WTC11 (cell line): ENCODE results near the gene PBRM1. TPM values are rescaled to one million over a fixed set of nuclear protein-coding genes. Genes with fewer than 3 reads are reported as not detected.

ENCODE experiments used
- ATAC-seq: fragments of 200-7000 bp; cut with Tn5 transposase; 2 replicates; pipeline ENCODE4 v1.10.0; 2021; ENCODE audit warnings: mild to moderate bottlenecking, moderate library complexity
- CTCF ChIA-PET: fragments of 300-600 bp; sonication (Branson Sonifier 250); formaldehyde crosslinking; loops from one replicate; lab custom pipeline; 2021; ENCODE audit warnings: antibody characterized with exemption; lab: Charles Lee
- POLR2A ChIA-PET: fragments of 350-600 bp; sonication (Branson Sonifier 250); formaldehyde crosslinking; loops from one replicate; lab custom pipeline; 2021; ENCODE audit warnings: antibody characterized with exemption; lab: Charles Lee
- DNase-seq: peaks from one replicate; pipeline ENCODE4 v3.0.0; 2021; ENCODE audit warnings: low spot score
- H3K27ac Mint-ChIP-seq: 2 replicates; pipeline ENCODE4 v1.8.0; 2021; ENCODE audit warnings: mixed read lengths
- H3K27me3 Mint-ChIP-seq: 2 replicates; pipeline ENCODE4 v1.8.0; 2021; ENCODE audit warnings: low read depth, mild to moderate bottlenecking, moderate library complexity, mixed read lengths
- H3K36me3 Mint-ChIP-seq: 2 replicates; pipeline ENCODE4 v1.8.0; 2021; ENCODE audit warnings: mixed read lengths
- H3K4me1 Mint-ChIP-seq: 2 replicates; pipeline ENCODE4 v1.8.0; 2022; ENCODE audit warnings: mixed read lengths
- H3K4me3 Mint-ChIP-seq: 2 replicates; pipeline ENCODE4 v1.8.0; 2021; ENCODE audit warnings: mild to moderate bottlenecking, moderate library complexity, mixed read lengths
- H3K9me3 Mint-ChIP-seq: 2 replicates; pipeline ENCODE4 v1.8.0; 2021; ENCODE audit warnings: mixed read lengths
- AFF4 ChIP-seq: sonication (generic); formaldehyde crosslinking; IDR thresholded peaks from 2 replicates; pipeline ENCODE4 v1.8.1; 2023; ENCODE audit warnings: mild to moderate bottlenecking, missing genetic modification reagents, borderline replicate concordance
- ATF1 ChIP-seq: sonication (generic); formaldehyde crosslinking; IDR thresholded peaks from 2 replicates; pipeline ENCODE4 v1.8.1; 2023; ENCODE audit warnings: mild to moderate bottlenecking, moderate library complexity, missing genetic modification reagents
- CREM ChIP-seq: sonication (generic); formaldehyde crosslinking; IDR thresholded peaks from 2 replicates; pipeline ENCODE4 v1.8.1; 2022; ENCODE audit warnings: mild to moderate bottlenecking, missing genetic modification reagents, moderate library complexity
- E2F1 ChIP-seq: sonication (generic); formaldehyde crosslinking; IDR thresholded peaks from 2 replicates; pipeline ENCODE4 v1.8.0; 2022; ENCODE audit warnings: mild to moderate bottlenecking, missing genetic modification reagents
- ELF4 ChIP-seq: sonication (generic); formaldehyde crosslinking; IDR thresholded peaks from 2 replicates; pipeline ENCODE4 v1.8.1; 2022; ENCODE audit warnings: low read depth, mild to moderate bottlenecking, moderate library complexity, missing genetic modification reagents
- HMGA2 ChIP-seq: fragments of 250-450 bp; sonication (Bioruptor Pico); IDR thresholded peaks from 2 replicates; pipeline ENCODE4 v1.4.0; 2021; ENCODE audit warnings: mild to moderate bottlenecking, moderate library complexity
- MXD4 ChIP-seq: fragments of 250-450 bp; sonication (Bioruptor Pico); IDR thresholded peaks from 2 replicates; pipeline ENCODE4 v1.8.0; 2021; ENCODE audit warnings: mild to moderate bottlenecking, moderate library complexity, borderline replicate concordance
- NFE2L1 ChIP-seq: sonication (generic); formaldehyde crosslinking; IDR thresholded peaks from 2 replicates; pipeline ENCODE4 v1.8.1; 2023; ENCODE audit warnings: missing genetic modification reagents
- OVOL2 ChIP-seq: fragments of 250-450 bp; sonication (Bioruptor Pico); IDR thresholded peaks from 2 replicates; pipeline ENCODE4 v1.9.0; 2021; ENCODE audit warnings: mild to moderate bottlenecking, borderline replicate concordance
- RELA ChIP-seq: sonication (generic); formaldehyde crosslinking; IDR thresholded peaks from 2 replicates; pipeline ENCODE4 v1.8.1; 2022; ENCODE audit warnings: missing genetic modification reagents, mild to moderate bottlenecking, borderline replicate concordance
- SMAD3 ChIP-seq: sonication (generic); formaldehyde crosslinking; IDR thresholded peaks from 2 replicates; pipeline ENCODE4 v1.8.0; 2022; ENCODE audit warnings: missing genetic modification reagents, mild to moderate bottlenecking, borderline replicate concordance
- SMAD4 ChIP-seq: sonication (generic); formaldehyde crosslinking; IDR thresholded peaks from 2 replicates; pipeline ENCODE4 v1.8.0; 2022; ENCODE audit warnings: mild to moderate bottlenecking, missing genetic modification reagents
- TEAD4 ChIP-seq: sonication (generic); formaldehyde crosslinking; IDR thresholded peaks from 2 replicates; pipeline ENCODE4 v1.8.0; 2022; ENCODE audit warnings: mild to moderate bottlenecking, missing genetic modification reagents
- TP53 ChIP-seq: sonication (generic); formaldehyde crosslinking; IDR thresholded peaks from 2 replicates; pipeline ENCODE4 v1.8.1; 2023; ENCODE audit warnings: mild to moderate bottlenecking, missing genetic modification reagents
- ZNF219 ChIP-seq: sonication (generic); formaldehyde crosslinking; IDR thresholded peaks from 2 replicates; pipeline ENCODE4 v1.8.0; 2023; ENCODE audit warnings: missing genetic modification reagents, mild to moderate bottlenecking, borderline replicate concordance
- ZNF232 ChIP-seq: sonication (generic); formaldehyde crosslinking; IDR thresholded peaks from 2 replicates; pipeline ENCODE4 v1.8.0; 2022; ENCODE audit warnings: mild to moderate bottlenecking, missing genetic modification reagents
- total RNA-seq: library from RNA; stranded (reverse); gene quantifications from 3 replicates; pipeline ENCODE4 v1.2.3, GENCODE V29; 2021
- TF ChIP-seq, protein P1 (sequence below): sonication (generic); formaldehyde crosslinking; IDR thresholded peaks from 2 replicates; pipeline ENCODE4 v1.8.1; 2022; ENCODE audit warnings: missing genetic modification reagents, borderline replicate concordance
- TF ChIP-seq, protein P2 (sequence below): fragments of 200-600 bp; IDR thresholded peaks from 2 replicates; pipeline ENCODE4 v1.8.0; 2022; ENCODE audit warnings: antibody characterized with exemption
- TF ChIP-seq, protein P3 (sequence below): fragments of 250-450 bp; sonication (Bioruptor Pico); IDR thresholded peaks from 2 replicates; pipeline ENCODE4 v2.1.2; 2022; ENCODE audit warnings: mild to moderate bottlenecking, moderate library complexity
- TF ChIP-seq, protein P4 (sequence below): sonication (generic); formaldehyde crosslinking; IDR thresholded peaks from 2 replicates; pipeline ENCODE4 v1.8.1; 2022; ENCODE audit warnings: low read depth, missing genetic modification reagents, borderline replicate concordance

PBRM1 gene
- total RNA-seq, 1 experiment from 2014 or later: 48.8 TPM

GRCh38 chr3:52650439-52650838 is 35.3 kb downstream of the PBRM1 start (continued):
- no peak for TF ChIP-seq E2F1 (CRISPR knock-in tag)
- TF ChIP-seq NFE2L1: no peak

- Mint-ChIP-seq H3K9me3 (no peaks in the 10 kb centered on the region), H3K36me3 (peaks cover 36% of the 10 kb centered on the region), H3K4me3 (no peak overlapping the region), H3K4me1 (no peaks in the 10 kb centered on the region), H3K27ac (no peak overlapping the region), H3K27me3 (no peaks in the 10 kb centered on the region)
- DNase-seq: no peak
- ChIA-PET CTCF (no interaction called here), POLR2A (no interaction called here)
- ATAC-seq: no peak
- TF ChIP-seq, protein P1, sequence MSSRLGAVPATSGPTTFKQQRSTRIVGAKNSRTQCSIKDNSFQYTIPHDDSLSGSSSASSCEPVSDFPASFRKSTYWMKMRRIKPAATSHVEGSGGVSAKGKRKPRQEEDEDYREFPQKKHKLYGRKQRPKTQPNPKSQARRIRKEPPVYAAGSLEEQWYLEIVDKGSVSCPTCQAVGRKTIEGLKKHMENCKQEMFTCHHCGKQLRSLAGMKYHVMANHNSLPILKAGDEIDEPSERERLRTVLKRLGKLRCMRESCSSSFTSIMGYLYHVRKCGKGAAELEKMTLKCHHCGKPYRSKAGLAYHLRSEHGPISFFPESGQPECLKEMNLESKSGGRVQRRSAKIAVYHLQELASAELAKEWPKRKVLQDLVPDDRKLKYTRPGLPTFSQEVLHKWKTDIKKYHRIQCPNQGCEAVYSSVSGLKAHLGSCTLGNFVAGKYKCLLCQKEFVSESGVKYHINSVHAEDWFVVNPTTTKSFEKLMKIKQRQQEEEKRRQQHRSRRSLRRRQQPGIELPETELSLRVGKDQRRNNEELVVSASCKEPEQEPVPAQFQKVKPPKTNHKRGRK (CRISPR knock-in tag): no peak
- TF ChIP-seq HMGA2 (CRISPR knock-in tag): no peak
- TF ChIP-seq CREM (CRISPR knock-in tag): no peak
- TF ChIP-seq ATF1 (CRISPR knock-in tag): no peak
- TF ChIP-seq NFE2L1: no peak
- no peak for TF ChIP-seq ELF4 (CRISPR knock-in tag)
- TF ChIP-seq MXD4 (CRISPR knock-in tag): no peak
- TF ChIP-seq, protein P2, sequence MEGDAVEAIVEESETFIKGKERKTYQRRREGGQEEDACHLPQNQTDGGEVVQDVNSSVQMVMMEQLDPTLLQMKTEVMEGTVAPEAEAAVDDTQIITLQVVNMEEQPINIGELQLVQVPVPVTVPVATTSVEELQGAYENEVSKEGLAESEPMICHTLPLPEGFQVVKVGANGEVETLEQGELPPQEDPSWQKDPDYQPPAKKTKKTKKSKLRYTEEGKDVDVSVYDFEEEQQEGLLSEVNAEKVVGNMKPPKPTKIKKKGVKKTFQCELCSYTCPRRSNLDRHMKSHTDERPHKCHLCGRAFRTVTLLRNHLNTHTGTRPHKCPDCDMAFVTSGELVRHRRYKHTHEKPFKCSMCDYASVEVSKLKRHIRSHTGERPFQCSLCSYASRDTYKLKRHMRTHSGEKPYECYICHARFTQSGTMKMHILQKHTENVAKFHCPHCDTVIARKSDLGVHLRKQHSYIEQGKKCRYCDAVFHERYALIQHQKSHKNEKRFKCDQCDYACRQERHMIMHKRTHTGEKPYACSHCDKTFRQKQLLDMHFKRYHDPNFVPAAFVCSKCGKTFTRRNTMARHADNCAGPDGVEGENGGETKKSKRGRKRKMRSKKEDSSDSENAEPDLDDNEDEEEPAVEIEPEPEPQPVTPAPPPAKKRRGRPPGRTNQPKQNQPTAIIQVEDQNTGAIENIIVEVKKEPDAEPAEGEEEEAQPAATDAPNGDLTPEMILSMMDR: no peak
- TF ChIP-seq TEAD4: no peak
- TF ChIP-seq, protein P3, sequence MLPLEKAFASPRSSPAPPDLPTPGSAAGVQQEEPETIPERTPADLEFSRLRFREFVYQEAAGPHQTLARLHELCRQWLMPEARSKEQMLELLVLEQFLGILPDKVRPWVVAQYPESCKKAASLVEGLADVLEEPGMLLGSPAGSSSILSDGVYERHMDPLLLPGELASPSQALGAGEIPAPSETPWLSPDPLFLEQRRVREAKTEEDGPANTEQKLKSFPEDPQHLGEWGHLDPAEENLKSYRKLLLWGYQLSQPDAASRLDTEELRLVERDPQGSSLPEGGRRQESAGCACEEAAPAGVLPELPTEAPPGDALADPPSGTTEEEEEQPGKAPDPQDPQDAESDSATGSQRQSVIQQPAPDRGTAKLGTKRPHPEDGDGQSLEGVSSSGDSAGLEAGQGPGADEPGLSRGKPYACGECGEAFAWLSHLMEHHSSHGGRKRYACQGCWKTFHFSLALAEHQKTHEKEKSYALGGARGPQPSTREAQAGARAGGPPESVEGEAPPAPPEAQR: no peak
- no peak for TF ChIP-seq ZNF219 (CRISPR knock-in tag)
- TF ChIP-seq SMAD4 (CRISPR knock-in tag): no peak
- TF ChIP-seq TP53 (CRISPR knock-in tag): no peak
- TF ChIP-seq, protein P4, sequence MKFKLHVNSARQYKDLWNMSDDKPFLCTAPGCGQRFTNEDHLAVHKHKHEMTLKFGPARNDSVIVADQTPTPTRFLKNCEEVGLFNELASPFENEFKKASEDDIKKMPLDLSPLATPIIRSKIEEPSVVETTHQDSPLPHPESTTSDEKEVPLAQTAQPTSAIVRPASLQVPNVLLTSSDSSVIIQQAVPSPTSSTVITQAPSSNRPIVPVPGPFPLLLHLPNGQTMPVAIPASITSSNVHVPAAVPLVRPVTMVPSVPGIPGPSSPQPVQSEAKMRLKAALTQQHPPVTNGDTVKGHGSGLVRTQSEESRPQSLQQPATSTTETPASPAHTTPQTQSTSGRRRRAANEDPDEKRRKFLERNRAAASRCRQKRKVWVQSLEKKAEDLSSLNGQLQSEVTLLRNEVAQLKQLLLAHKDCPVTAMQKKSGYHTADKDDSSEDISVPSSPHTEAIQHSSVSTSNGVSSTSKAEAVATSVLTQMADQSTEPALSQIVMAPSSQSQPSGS (CRISPR knock-in tag): no peak
- no peak for TF ChIP-seq AFF4
- no peak for TF ChIP-seq SMAD3 (CRISPR knock-in tag)
- TF ChIP-seq OVOL2 (CRISPR knock-in tag): no peak
- TF ChIP-seq RELA: no peak
- TF ChIP-seq ZNF232 (CRISPR knock-in tag): no peak
These were observed 36.1 kb downstream of the PBRM1 start for GRCh38 chr3:52649461-52650210.
